ENCODE data around the gene THAP3. TPM values are rescaled to one million over a fixed set of nuclear protein-coding genes. Genes with fewer than 3 reads are reported as not detected.
"Not testable (repeated sequence)": the region's sequence is repeated elsewhere in the genome, so short reads cannot be mapped to it uniquely, and the experiment has no call there.

Gene THAP3
- total and polyA plus RNA-seq, 7 donors, result 12.6 to 30.6 (median 22.7) TPM

DNA sequence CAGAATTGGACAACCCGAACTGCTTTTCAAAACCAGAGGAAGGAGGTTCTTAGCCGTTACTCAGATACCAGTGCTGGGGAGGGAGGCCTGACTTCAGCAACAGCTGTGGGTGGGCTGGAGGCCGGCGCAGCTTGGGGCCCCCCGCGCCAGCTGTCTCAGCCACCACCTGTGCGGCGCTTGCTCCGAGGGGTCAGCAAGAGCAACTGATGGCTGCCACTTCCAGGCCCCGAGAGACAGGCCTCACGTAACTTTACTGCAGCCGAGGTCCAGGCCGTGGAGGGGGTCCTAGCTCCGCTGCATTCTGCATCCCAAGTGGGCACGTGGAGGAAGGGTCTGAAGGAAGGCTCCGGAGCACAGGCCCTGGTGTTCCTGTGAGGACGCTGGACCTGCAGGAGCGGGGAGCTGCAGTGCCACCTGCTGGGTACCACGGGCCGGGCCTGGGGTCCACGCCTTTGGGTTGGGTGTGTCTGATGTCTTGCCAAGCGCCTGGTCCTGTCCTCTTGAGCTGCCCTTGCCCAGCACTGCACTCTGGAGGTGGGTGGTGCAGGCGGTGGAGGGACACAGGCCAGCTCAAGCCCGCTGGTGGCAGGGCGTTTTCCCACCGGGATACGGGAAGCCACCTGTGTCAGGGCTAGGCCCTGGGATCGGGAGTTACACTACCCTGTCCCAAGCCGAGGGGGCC is 9.8 kb downstream of the THAP3 start:
- TF ChIP-seq EP300 (IDR thresholded peaks at IDR 0.05), result no peak
- TF ChIP-seq, protein P1, sequence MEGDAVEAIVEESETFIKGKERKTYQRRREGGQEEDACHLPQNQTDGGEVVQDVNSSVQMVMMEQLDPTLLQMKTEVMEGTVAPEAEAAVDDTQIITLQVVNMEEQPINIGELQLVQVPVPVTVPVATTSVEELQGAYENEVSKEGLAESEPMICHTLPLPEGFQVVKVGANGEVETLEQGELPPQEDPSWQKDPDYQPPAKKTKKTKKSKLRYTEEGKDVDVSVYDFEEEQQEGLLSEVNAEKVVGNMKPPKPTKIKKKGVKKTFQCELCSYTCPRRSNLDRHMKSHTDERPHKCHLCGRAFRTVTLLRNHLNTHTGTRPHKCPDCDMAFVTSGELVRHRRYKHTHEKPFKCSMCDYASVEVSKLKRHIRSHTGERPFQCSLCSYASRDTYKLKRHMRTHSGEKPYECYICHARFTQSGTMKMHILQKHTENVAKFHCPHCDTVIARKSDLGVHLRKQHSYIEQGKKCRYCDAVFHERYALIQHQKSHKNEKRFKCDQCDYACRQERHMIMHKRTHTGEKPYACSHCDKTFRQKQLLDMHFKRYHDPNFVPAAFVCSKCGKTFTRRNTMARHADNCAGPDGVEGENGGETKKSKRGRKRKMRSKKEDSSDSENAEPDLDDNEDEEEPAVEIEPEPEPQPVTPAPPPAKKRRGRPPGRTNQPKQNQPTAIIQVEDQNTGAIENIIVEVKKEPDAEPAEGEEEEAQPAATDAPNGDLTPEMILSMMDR (IDR thresholded peaks at IDR 0.05), result peak in 3 of 4 experiments; percentile 31 to 61 (median 48)
- TF ChIP-seq POLR2AphosphoS5 (IDR thresholded peaks at IDR 0.05), result peak in 2 of 4 donors; percentile 16 to 41
- TF ChIP-seq POLR2A (IDR thresholded peaks at IDR 0.05), result no peak
- peaks cover 0 to 9% (median 3%) of the 10 kb centered on the region in 4 donors for H3K4me1 ChIP-seq
- no peak overlapping the region for H3K27ac ChIP-seq
- H3K36me3 ChIP-seq, result peaks cover 31 to 98% (median 61%) of the 10 kb centered on the region in 4 donors
- intact Hi-C loops (cut with DNase I), result loop anchor here (5.0 kb wide), 1 partner anchor 37 kb away; no protein-coding TSS in a partner anchor
- 57 to 71% methylated on average over 29 of the region's 29 CpGs for WGBS, 2 donors
- H3K9me3 ChIP-seq, result no peaks in the 10 kb centered on the region
- peak; percentile 79 for DNase-seq
- no peak overlapping the region for H3K4me3 ChIP-seq
- no peaks in the 10 kb centered on the region for H3K27me3 ChIP-seq

DNA sequence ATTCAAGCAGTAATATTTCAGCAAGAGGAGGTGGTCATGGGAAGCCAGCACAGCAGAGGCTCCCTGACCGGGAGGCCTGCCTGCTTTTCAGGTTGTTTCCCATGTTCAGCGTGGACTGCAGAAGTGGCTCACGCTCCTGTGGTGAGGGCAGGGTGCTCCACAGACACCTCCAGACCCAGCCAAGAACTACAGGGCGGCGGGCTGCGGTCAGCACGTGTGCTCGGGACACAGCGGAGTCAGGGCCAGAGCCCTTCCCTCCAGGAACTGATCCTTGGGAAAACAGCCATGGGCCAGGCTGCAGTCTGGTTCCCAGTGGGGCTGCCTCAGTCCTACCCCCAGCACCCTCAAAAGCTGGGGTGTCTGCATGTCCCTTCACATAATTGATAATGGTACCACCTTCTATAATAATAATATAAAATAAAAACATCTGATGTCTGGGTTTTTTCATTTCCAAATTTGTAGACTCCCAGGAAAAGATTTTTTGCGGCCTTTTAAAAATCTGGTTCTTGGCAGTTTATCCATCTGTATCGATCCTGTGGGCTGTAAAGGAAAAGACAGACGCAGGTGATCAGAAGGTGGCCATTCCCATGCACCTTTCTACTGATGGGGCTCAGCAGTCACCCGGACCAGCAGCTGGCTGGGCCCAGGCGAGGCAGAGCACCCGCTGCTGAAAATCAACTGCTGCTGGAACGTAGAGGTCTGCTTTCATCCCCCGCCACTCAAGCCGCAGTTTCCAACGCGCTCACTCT is 10.7 kb downstream of the THAP3 start:
- H3K4me1 ChIP-seq, result peaks cover 0 to 9% (median 3%) of the 10 kb centered on the region in 4 donors
- H3K36me3 ChIP-seq, result peaks cover 31 to 98% (median 55%) of the 10 kb centered on the region in 4 donors
- H3K9me3 ChIP-seq, result no peaks in the 10 kb centered on the region
- H3K27me3 ChIP-seq, result no peaks in the 10 kb centered on the region
- no peak for TF ChIP-seq POLR2AphosphoS5 (IDR thresholded peaks at IDR 0.05)
- TF ChIP-seq, protein P1 (IDR thresholded peaks at IDR 0.05), result no peak
- no peak for TF ChIP-seq EP300 (IDR thresholded peaks at IDR 0.05)
- no peak for TF ChIP-seq POLR2A (IDR thresholded peaks at IDR 0.05)
- 89 to 93% methylated on average over 20 of the region's 20 CpGs for WGBS, 2 donors
- no peak overlapping the region for H3K4me3 ChIP-seq
- no peak for DNase-seq
- intact Hi-C loops (cut with DNase I), result loop anchor here (5.0 kb wide), 1 partner anchor 38 kb away; no protein-coding TSS in a partner anchor
- H3K27ac ChIP-seq, result no peak overlapping the region

DNA sequence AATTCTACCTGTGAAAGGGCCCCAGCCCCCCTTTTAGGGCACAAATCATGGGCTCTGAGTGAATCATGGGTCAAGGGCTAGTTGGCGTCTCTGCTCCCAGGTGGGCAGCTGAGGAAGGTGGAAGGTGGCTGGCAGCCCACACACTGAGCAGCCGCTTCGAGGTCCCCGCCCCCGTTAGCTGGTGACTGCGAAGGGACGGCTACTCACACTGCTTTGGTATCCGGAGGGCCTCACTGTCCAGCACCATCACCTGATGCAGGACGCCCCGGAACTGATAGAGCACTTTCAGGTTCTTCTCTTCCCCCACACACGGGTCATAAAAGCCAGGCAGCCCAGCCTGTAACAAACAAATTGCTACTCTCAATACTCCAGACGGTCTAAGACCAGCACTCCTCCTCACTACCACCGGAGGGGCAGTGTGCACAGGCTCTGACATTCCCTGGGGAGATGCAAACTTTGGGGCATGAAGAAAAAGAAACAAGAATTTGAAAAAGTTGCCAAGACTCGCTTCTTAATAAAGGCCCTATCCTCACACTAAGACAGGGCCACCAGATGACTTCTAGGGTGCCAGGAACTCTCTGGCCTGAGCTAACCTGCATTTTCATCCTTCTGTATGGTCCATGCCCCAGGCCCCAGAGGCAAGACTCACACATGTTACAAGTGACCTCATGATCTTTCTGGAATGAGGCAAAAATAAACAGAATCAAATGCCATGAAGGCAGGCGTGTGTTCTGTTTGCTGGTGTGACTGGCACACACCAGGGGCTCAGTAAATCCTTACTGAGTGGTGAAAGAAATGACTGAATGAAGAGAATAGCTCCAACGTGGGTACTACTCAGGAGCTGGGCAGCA is 11.5 kb downstream of the THAP3 start:
- H3K27me3 ChIP-seq, result no peaks in the 10 kb centered on the region
- WGBS, 2 donors, result 85% methylated on average over 16 of the region's 16 CpGs
- intact Hi-C loops (cut with DNase I), result loop anchor here (5.0 kb wide), 1 partner anchor 39 kb away; no protein-coding TSS in a partner anchor
- DNase-seq, result no peak
- H3K36me3 ChIP-seq, result peaks cover 31 to 98% (median 51%) of the 10 kb centered on the region in 4 donors
- TF ChIP-seq POLR2AphosphoS5 (IDR thresholded peaks at IDR 0.05) (no peak), EP300 (IDR thresholded peaks at IDR 0.05) (no peak), POLR2A (IDR thresholded peaks at IDR 0.05) (no peak)
- TF ChIP-seq, protein P1 (IDR thresholded peaks at IDR 0.05), result no peak
- no peak overlapping the region for H3K27ac ChIP-seq
- no peak overlapping the region for H3K4me3 ChIP-seq
- no peaks in the 10 kb centered on the region for H3K9me3 ChIP-seq
- peaks cover 0 to 9% (median 3%) of the 10 kb centered on the region in 4 donors for H3K4me1 ChIP-seq

DNA sequence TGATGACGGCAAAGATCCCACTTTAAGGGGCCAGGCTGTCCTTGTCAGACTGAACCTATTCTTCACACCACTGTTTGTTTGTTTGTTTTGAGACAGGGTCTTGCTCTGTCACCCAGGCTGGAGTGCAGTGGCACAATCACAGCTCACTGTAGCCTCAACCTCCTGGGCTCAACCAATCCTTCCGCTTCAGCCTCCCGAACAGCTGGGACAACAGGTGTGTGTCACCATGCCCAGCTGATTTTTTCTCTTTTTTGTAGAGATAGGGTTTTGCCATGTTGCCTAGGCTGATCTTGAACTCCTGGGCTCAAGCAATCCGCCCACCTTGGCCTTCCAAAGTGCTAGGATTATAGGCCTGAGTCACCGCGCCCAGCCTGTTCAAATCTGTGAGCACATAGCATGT is 12.1 kb downstream of the THAP3 start:
- intact Hi-C loops (cut with DNase I), result loop anchor here (5.0 kb wide), 1 partner anchor 39 kb away; no protein-coding TSS in a partner anchor
- WGBS, 2 donors, result 88 to 96% methylated on average over 6 of the region's 6 CpGs
- not testable (repeated sequence) for DNase-seq, H3K4me1 ChIP-seq, H3K9me3 ChIP-seq, H3K27me3 ChIP-seq, H3K4me3 ChIP-seq
- Histone ChIP-seq H3K27ac (peak overlapping the region in 2 of 4 donors; percentile 63 to 76), H3K36me3 (peaks cover 31 to 97% (median 49%) of the 10 kb centered on the region in 4 donors)
